Astrocyte of the cerebellum (primary cell): Measurements from ENCODE around the gene ERBB4.

ENCODE experiments used
- DNase-seq: peaks from one replicate; pipeline ENCODE4 v3.0.0-alpha.2; 2011; ENCODE audit warnings: low read depth
- H3K4me3 ChIP-seq: 2 replicates; pipeline ENCODE4 v1.5.1; 2011; ENCODE audit warnings: mild to moderate bottlenecking, low read depth, low read length, moderate library complexity
- in situ Hi-C: cut with HindIII; loops from 2 replicates; pipeline ENCODE4 v1.10.0; 2017; ENCODE audit warnings: low sequenced_read_pairs
- TF ChIP-seq, protein P1 (sequence below): IDR thresholded peaks from 2 replicates; pipeline ENCODE4 v1.5.1; 2012; ENCODE audit warnings: low read length, low read depth, moderate library complexity, mild to moderate bottlenecking; ENCODE audit errors: missing control alignments

Gene ERBB4

GRCh38 chr2:212099658-212100057 is 438.9 kb downstream of the ERBB4 start:
- in situ Hi-C loops = no loop called here
- TF ChIP-seq, protein P1, sequence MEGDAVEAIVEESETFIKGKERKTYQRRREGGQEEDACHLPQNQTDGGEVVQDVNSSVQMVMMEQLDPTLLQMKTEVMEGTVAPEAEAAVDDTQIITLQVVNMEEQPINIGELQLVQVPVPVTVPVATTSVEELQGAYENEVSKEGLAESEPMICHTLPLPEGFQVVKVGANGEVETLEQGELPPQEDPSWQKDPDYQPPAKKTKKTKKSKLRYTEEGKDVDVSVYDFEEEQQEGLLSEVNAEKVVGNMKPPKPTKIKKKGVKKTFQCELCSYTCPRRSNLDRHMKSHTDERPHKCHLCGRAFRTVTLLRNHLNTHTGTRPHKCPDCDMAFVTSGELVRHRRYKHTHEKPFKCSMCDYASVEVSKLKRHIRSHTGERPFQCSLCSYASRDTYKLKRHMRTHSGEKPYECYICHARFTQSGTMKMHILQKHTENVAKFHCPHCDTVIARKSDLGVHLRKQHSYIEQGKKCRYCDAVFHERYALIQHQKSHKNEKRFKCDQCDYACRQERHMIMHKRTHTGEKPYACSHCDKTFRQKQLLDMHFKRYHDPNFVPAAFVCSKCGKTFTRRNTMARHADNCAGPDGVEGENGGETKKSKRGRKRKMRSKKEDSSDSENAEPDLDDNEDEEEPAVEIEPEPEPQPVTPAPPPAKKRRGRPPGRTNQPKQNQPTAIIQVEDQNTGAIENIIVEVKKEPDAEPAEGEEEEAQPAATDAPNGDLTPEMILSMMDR = no peak
- H3K4me3 ChIP-seq = no peak overlapping the region
- DNase-seq = no peak

- in situ Hi-C loops = no loop called here
- DNase-seq = no peak
- no peak overlapping the region for H3K4me3 ChIP-seq
- TF ChIP-seq, protein P1 = no peak
Observed at GRCh38 chr2:212098966-212099365, 439.6 kb downstream of the ERBB4 start.

- DNase-seq = no peak
Observed at GRCh38 chr2:212097001-212097400, 441.6 kb downstream of the ERBB4 start.

GRCh38 chr2:212089873-212090272 is 448.7 kb downstream of the ERBB4 start:
- no peak overlapping the region for H3K4me3 ChIP-seq
- TF ChIP-seq, protein P1 = no peak
- in situ Hi-C loops = no loop called here

More at GRCh38 chr2:212097001-212097400, 441.6 kb downstream of the ERBB4 start:
- H3K4me3 ChIP-seq = no peak overlapping the region
- TF ChIP-seq, protein P1 = no peak
- in situ Hi-C loops = no loop called here

GRCh38 chr2:212088353-212088752 is 450.2 kb downstream of the ERBB4 start:
- H3K4me3 ChIP-seq = no peak overlapping the region
- DNase-seq = no peak
- TF ChIP-seq, protein P1 = no peak
- in situ Hi-C loops = no loop called here

More at GRCh38 chr2:212089873-212090272, 448.7 kb downstream of the ERBB4 start:
- no peak for DNase-seq

DNA sequence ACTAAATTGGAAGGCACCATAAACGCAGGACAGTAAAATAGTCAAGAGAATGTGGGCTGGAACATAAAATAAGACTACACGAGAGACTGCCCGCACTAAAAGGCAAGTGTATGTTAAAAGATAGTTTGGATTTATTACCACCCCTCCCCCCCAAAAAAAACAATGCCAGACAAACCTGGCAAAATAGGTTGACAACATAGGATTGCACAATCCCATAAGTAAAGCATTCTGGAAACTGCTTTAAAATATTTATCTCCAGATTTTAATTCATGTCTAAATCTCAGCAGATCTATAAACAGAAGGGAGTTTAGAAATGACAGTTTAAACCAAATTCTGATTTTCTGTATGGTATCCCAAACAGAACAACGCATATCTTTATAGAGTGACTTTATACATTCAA is 455.1 kb downstream of the ERBB4 start:
- no peak for DNase-seq
- TF ChIP-seq, protein P1 = no peak
- no peak overlapping the region for H3K4me3 ChIP-seq
- in situ Hi-C loops = no loop called here

- no peak overlapping the region for H3K4me3 ChIP-seq
- DNase-seq = no peak
- TF ChIP-seq, protein P1 = no peak
Observed at GRCh38 chr2:212078103-212078502, 460.5 kb downstream of the ERBB4 start.

More at GRCh38 chr2:212078103-212078502, 460.5 kb downstream of the ERBB4 start:
- in situ Hi-C loops = no loop called here
